GM12878 (cell line): ENCODE results near the gene MYBPC2. TPM values are rescaled to one million over a fixed set of nuclear protein-coding genes. Genes with fewer than 3 reads are reported as not detected.

Experiments
- ASH2L ChIP-seq: fragments of 300-600, 200-600 bp; sonication (generic); IDR thresholded peaks from 2 replicates; pipeline ENCODE4 v1.6.1; 2017; ENCODE audit warnings: low read depth, mild to moderate bottlenecking, borderline replicate concordance
- BMI1 ChIP-seq: fragments of 450-650 bp; IDR thresholded peaks from 2 replicates; pipeline ENCODE4 v1.6.1; 2016; ENCODE audit warnings: mild to moderate bottlenecking, moderate library complexity, borderline replicate concordance
- DPF2 ChIP-seq: fragments of 450-650 bp; IDR thresholded peaks from 2 replicates; pipeline ENCODE4 v1.6.1; 2017; ENCODE audit warnings: mild to moderate bottlenecking
- E2F4 ChIP-seq: IDR thresholded peaks from 2 replicates; pipeline ENCODE4 v1.6.1; 2012; ENCODE audit warnings: low read depth, low read length, improper control_type of control experiment
- IKZF2 ChIP-seq, 2 experiments: fragments of 450-650 bp; IDR thresholded peaks; 2 replicates each; pipeline ENCODE4 v1.6.1; 2017; ENCODE audit warnings: mild to moderate bottlenecking in 2 of 2, moderate library complexity in 2 of 2
- IRF5 ChIP-seq: fragments of 450-650 bp; IDR thresholded peaks from 2 replicates; pipeline ENCODE4 v1.6.1; 2017; ENCODE audit warnings: borderline replicate concordance
- KAT2A ChIP-seq: conservative IDR thresholded peaks from 2 replicates; pipeline ENCODE4 v1.6.1; 2011; ENCODE audit warnings: low read depth, low read length; ENCODE audit not compliant: control insufficient read depth
- NKRF ChIP-seq: fragments of 450-650 bp; conservative IDR thresholded peaks from 2 replicates; pipeline ENCODE4 v1.6.1; 2017; ENCODE audit warnings: mild to moderate bottlenecking, moderate library complexity
- NR2F1 ChIP-seq: fragments of 450-650 bp; conservative IDR thresholded peaks from 2 replicates; pipeline ENCODE4 v1.6.1; 2017; ENCODE audit warnings: mild to moderate bottlenecking
- PRDM15 ChIP-seq: fragments of 450-650 bp; formaldehyde crosslinking; IDR thresholded peaks from 2 replicates; pipeline ENCODE4 v1.4.0; 2020; ENCODE audit warnings: mild to moderate bottlenecking, moderate library complexity
- RAD21 ChIP-seq: IDR thresholded peaks from 2 replicates; pipeline ENCODE4 v1.6.1; 2011; ENCODE audit warnings: mild to moderate bottlenecking, low read depth, low read length, moderate library complexity; ENCODE audit not compliant: insufficient read depth
- SPI1 ChIP-seq: IDR thresholded peaks from 2 replicates; pipeline ENCODE4 v1.6.1; 2011; ENCODE audit warnings: low read depth, mild to moderate bottlenecking, low read length, moderate library complexity, borderline replicate concordance; ENCODE audit not compliant: insufficient read depth
- TCF7 ChIP-seq: IDR thresholded peaks from 2 replicates; pipeline ENCODE4 v1.6.1; 2014; ENCODE audit warnings: antibody characterized with exemption, borderline replicate concordance
- ZBTB33 ChIP-seq: fragments of 450-650 bp; IDR thresholded peaks from 2 replicates; pipeline ENCODE4 v1.6.1; 2017; ENCODE audit warnings: mild to moderate bottlenecking
- polyA plus RNA-seq, 11 experiments: library from polyadenylated mRNA; depleted of rRNA in 4 of 11; unstranded in 6 of 11; stranded (reverse) in 5 of 11; fragments of >200 nt; fragmentation: Nextera tagmentation in 4 of 11; fragmentation: Illumina TruSeq in 1 of 11; extraction: Ambion mirVana in 4 of 11; extraction: Trizol in 1 of 11; gene quantifications; 1 replicate in 1 of 11; 2 replicates in 10 of 11; pipeline versions ENCODE4 v1.2.1 to v1.2.3, GENCODE V29; 2011 to 2016; ENCODE audit warnings: inconsistent platforms in 2 of 11, missing spikeins in 2 of 11, low read depth in 1 of 11
- total RNA-seq, 4 experiments: library from RNA; depleted of rRNA in 3 of 4; stranded (reverse); fragments of >200 nt in 3 of 4; fragmentation: Illumina TruSeq in 1 of 4; extraction: Trizol in 1 of 4; gene quantifications; 2 replicates each; pipeline versions ENCODE4 v1.2.1 to v1.2.3, GENCODE V29; 2013 to 2021

The MYBPC2 gene
- total and polyA plus RNA-seq, 10 of the 15 experiments (the other 5 are each of a cell fraction or from before 2014, with no cell fraction given): 0.09 to 2.6 (median 0.61) TPM

GRCh38 chr19:50414864-50415660 is 17.6 kb upstream of the MYBPC2 start (continued):
- TF ChIP-seq PRDM15 (CRISPR knock-in tag) (no peak), DPF2 (no peak), KAT2A (no peak), BMI1 (no peak), NR2F1 (no peak), SPI1 (no peak), ASH2L (no peak), IKZF2 (IDR thresholded peaks at IDR 0.05) (peak in 1 of 2 experiments; percentile 17; a peak in 1 of 4 replicates), IRF5 (no peak), NKRF (0 out of 2 replicates have a peak, but pooled peaks have one; percentile 23), RAD21 (peak; percentile 64), E2F4 (0 out of 2 replicates have a peak, but pooled peaks have one; percentile 10), TCF7 (no peak), ZBTB33 (no peak)
